ENCODE data around the gene CBLC.
A peak's percentile ranks its signal among the peaks of the same experiment; 100 is the strongest.
"Not testable (repeated sequence)": the region's sequence is repeated elsewhere in the genome, so short reads cannot be mapped to it uniquely, and the experiment has no call there.

Gene CBLC

DNA sequence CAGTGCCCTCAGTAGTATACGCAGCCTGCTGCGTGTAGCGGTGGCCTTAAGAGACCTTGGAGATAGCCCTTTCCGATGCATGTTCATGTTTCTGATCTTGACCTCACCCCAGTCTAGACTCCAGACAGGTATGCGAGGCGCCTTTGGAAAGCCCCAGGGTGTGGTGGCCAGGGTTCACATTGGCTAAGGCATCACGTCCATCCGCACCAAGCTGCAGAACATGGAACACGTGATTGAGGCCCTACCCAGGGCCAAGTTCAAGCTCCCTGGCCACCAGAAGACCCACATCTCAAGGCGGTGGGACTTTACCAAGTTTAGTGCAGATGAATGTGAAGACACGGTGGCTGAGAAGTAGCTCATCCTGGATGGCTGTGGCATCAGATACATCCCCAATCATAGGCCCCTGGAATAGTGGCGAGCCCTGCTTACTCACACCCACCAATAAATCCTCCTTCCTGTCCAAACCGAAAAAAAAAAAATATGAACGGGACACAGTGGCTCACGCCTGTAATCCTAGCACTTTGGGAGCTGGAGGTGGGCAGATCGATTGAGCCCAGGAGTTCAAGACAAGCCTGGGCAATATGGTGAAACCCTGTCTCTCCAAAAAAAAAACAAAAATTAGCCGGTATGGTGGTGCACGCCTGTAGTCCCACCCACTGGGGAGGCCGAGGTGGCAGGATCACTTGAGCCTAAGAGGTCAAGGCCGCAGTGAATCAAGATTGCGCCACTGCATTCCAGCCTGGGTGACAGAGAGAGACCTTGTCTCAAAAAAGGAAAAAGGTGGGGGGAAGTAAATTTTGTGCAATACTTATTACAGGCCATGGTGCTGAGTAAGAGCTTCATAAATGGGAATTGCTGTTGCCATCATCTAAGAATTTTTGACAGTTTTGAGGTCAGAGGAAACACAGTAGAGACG, 12.4 kb upstream of the CBLC start:
- no peak for DNase-seq (ENCODE audit: low read depth in 2 of 2)

- no peak for DNase-seq (ENCODE audit: low read depth in 2 of 2)
Observed at GRCh38 chr19:44765949-44766335, 11.7 kb upstream of the CBLC start.

GRCh38 chr19:44767295-44768180, 10.2 kb upstream of the CBLC start:
- DNase-seq (ENCODE audit: low read depth in 2 of 2): no peak

DNA sequence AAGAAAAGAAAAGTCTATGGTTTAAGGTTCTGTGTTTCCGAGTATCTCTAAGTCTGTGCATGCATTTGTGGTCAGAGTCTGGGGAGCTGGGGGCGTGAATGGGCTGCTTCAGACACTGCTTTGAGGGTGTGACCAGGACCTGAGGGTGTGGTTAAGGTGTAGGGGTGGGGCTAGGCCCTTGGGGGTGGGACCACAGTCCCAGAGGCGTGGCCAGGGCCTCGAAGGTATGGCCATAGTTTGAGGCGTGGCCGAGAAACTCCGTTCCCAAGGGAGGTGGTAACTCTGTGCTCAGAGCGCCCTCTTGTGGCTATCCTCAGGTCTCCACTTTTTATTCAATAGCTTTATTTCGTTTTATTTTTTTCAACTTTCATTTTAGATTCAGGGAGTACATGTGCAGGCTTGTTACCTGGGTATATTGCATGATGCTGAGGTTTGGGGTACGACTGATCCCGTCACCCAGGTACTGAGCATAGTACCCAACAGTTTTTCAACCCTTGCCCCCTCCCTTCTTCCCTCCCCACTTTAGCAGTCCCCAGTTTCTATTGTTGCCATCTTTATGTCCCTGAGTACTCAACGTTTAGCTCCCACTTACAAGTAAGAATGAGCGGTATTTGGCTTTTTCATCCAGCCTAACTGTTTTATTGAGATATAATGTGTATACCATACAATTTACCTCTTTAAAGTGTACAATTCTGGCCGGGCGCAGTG, 7.0 kb upstream of the CBLC start:
- peak; percentile 64 to 66 for DNase-seq (ENCODE audit: low read depth in 2 of 2)

- DNase-seq (ENCODE audit: low read depth in 2 of 2): not testable (repeated sequence)
Observed at GRCh38 chr19:44772144-44772543, 5.5 kb upstream of the CBLC start.

DNA sequence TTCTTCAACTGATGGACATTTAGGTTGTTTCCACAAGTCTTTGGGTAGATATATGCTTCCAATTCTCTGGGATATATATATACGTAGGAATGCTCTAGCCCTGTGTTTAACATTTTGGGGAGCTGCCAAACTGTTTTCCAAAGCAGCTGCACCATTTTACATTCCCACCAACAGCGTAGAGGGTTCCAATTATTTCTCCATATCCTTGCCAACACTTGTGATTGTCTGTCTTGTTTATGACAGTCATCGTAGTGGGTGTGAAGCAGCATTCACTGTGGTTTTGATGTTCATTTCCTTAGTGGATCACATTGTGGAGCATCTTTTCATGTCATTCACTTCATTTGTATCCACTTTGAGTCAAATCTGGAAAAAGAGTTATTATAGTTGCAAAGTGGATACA, 4.7 kb upstream of the CBLC start:
- no peak for DNase-seq (ENCODE audit: low read depth in 2 of 2)

- DNase-seq (ENCODE audit: low read depth in 2 of 2): no peak
Observed at GRCh38 chr19:44775676-44776240, 1.9 kb upstream of the CBLC start.

- no peak for DNase-seq (ENCODE audit: low read depth in 2 of 2)
Observed at GRCh38 chr19:44776402-44777096, 1.1 kb upstream of the CBLC start.

GRCh38 chr19:44779150-44779549, 1.5 kb downstream of the CBLC start:
- no peak for DNase-seq (ENCODE audit: low read depth in 2 of 2)

DNA sequence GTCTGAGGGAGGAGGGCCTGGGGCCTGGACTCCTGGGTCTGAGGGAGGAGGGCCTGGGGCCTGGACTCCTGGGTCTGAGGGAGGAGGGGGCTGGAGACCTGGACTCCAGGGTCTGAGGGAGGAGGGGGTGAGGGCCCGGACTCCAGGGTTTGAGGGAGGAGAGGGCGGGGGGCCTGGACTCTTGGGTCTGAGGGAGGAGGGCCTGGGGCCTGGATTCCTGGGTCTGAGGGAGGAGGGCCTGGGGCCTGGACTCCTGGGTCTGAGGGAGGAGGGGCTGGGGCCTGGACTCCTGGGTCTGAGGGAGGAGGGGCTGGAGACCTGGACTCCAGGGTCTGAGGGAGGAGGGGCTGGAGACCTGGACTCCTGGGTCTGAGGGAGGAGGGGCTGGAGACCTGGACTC, 4.0 kb downstream of the CBLC start:
- not testable (repeated sequence) for DNase-seq (ENCODE audit: low read depth in 2 of 2)

DNA sequence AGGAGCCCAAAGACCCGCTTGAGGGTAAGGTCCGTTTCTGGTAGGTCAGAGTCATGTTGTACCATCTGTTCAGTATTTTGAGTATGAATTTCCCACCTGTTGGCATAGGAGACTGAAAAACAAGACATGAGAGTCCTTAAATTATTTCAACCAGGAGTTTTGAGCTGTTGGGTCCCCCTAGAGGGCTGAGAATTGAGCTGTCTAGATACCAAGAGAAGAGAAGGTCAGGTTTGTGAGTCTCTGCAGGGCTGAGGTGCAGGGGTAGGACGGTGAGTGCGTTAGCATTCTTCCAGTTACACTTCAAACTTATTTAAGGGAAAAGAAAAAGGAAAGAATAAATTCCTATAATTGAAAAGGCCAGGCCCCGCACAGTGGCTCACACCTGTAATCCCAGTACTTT, 5.0 kb downstream of the CBLC start:
- no peak for DNase-seq (ENCODE audit: low read depth in 2 of 2)

GRCh38 chr19:44783545-44783944, 5.9 kb downstream of the CBLC start:
- no peak for DNase-seq (ENCODE audit: low read depth in 2 of 2)

DNA sequence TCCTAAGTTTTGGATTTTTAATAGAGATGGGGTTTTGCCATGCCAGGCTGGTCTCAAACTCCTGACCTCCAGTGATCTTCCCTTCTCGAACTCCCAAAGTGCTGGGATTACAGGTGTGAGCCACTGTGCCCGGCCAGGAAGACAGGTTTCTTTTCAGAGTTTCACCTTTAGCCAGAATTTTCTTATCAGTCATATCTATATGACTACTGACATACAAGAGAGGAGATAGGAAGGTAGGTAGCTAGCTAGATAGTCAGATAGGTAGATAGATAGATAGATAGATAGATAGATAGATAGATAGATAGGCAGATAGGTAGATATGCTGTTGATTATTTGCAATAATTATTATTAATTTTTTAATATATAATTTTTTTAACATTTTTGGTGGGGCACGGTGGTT, 7.6 kb downstream of the CBLC start:
- no peak for DNase-seq (ENCODE audit: low read depth in 2 of 2)

DNA sequence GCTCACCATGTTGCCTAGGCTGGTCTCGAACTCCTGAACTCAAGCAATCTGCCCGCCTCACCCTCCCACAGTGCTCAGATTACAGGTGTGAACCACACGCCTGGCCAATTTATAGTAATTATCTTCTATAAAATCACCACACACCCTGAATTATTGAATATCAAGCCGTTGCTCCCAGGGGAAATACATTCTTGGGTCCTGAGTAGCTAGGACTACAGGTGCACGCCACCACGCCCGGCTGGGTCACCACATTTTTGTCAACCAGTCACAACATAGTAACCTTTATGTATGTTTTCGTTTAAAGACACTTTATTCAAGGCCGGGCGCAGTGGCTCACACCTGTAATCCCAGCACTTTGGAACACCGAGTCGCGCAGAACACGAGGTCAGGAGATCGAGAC, 8.3 kb downstream of the CBLC start:
- DNase-seq (ENCODE audit: low read depth in 2 of 2): no peak

- no peak for DNase-seq (ENCODE audit: low read depth in 2 of 2)
Observed at GRCh38 chr19:44788971-44789370, 11.3 kb downstream of the CBLC start.

DNA sequence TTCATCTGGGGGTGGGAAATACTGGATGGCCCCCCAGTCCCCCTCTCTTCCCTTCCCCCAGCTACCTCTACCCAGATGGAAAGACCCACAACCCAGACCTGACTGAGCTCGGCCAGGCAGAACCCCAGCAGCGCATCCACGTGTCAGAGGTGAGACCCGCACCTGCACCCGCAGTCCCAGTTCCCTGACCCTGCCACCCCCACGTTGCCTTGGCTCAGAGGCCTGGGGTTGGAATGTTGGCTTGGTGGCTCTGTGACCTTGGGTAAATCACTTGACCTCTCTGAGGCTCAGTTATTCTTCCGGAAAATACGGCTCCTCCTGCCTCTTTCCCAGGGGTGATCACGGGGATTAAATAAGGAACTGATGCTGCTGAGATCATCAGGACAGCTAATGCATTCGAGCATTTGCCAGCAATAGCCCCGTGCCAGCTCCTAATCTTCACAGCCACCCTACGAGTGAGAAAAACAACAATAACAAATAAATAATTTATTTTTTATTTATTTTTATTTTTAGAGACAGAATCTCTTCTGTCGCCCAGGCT, 12.3 kb downstream of the CBLC start:
- DNase-seq (ENCODE audit: low read depth in 2 of 2): no peak

DNA sequence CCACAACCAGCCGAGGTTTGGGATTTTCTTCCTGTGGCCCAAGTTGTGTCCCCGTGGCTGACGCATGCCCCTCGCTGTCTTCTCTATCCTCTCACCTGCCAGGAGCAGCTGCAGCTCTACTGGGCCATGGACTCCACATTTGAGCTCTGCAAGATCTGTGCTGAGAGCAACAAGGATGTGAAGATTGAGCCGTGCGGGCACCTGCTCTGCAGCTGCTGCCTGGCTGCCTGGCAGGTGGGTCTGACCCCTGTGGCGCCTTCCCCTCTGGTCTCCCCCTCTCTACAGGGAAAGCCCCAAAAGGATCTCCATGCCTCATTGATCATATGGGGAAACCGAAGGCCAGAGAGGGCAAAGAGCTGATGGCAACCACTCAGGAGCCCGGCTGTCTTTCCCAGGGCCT, 14.6 kb downstream of the CBLC start:
- DNase-seq (ENCODE audit: low read depth in 2 of 2): no peak

DNA sequence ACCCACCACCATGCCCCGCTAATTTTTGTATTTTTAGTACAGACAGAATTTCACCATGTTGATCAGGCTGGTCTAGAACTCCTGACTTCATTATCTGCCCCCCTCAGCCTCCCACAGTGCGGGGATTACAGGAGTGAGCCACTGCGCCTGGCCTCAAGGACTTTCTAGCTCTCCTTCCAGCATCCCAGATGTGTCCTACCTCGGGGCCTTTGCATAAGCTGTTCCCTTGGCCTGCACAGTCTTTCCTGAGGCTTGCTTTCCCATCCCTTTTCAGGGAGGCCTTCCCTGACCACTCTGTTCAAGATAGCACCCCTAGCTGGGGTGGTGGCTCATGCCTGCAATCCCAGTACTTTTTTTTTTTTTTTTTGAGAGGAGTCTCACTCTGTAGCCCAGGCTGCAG, 16.9 kb downstream of the CBLC start:
- DNase-seq (ENCODE audit: low read depth in 2 of 2): no peak

DNA sequence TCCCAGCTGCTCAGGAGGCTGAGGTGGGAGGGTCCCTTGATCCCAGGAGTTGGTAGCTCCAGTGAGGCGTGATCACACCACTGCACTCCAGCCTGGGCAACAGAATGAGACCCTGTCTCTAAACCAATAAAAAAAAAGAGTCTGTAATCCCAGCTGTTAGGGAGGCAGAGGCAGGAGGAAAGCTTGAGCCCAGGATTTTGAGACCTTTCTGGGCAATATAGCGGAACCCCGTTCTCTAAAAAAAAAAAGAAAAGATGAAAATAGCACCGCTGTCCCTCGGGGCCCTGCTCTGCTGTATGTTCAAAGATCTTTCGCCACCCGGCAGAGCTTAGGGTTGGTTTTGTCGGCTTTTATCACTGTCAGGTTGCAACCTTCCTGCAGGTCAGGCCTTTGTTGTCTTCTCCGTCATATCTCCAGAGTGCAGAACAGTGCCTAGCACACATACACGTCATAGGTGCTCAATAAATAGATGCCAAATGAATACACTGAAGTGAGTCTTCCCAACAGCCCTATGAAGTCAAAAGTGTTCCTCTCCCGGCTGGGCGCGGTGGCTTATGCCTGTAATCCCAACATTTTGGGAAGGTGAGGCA, 17.8 kb downstream of the CBLC start:
- no peak for DNase-seq (ENCODE audit: low read depth in 2 of 2)

DNA sequence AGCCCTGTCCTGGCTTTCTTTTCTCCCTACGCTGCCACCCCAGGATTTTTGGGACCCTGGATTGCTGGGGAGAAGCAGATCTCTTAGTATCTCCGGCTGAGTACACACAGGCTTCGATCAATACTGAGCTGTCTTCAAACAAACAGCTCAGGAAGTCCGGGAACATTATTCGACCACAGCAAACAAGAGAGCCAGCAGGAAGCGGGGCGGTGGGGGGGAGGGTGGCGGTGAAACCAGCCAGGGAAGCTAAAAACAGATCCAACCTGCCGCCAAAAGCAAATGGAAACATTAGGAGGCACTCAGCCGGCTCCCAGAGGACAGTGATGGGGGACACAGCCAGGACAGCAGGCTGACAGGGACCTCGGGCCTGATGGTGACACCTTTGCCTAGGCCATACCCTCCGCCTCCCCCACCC, 19.0 kb downstream of the CBLC start:
- no peak for DNase-seq (ENCODE audit: low read depth in 2 of 2)
